HepG2 (cell line): ENCODE measurements around the gene INSIG2. TPM values are rescaled to one million over a fixed set of nuclear protein-coding genes. Genes with fewer than 3 reads are reported as not detected.

Source experiments
- ATAC-seq: fragments of 200-7000 bp; cut with Tn5 transposase; 3 replicates; pipeline ENCODE4 v1.9.1; 2020; ENCODE audit warnings: mild to moderate bottlenecking, moderate library complexity
- BruUV-seq: library from RNA; stranded (reverse); fragments of 400-500 nt; replicated peaks from 2 replicates; lab custom pipeline; 2021; lab: Mats Ljungman, UMichigan
- CTCF ChIA-PET: fragments of 300-600 bp; formaldehyde crosslinking; extraction: SDS; loops from one replicate; lab custom pipeline; 2021; ENCODE audit warnings: low total read pairs, inconsistent platforms, low intra/inter-chr PET ratio; lab: Yijun Ruan, JAX
- POLR2A ChIA-PET: fragments of 350-600 bp; sonication (Branson Sonifier 250); formaldehyde crosslinking; loops from one replicate; lab custom pipeline; 2020; ENCODE audit warnings: antibody characterized with exemption, inconsistent platforms; lab: Yijun Ruan, JAX
- DNase-seq: peaks from one replicate; pipeline ENCODE4 v3.0.0-alpha.2; 2015; ENCODE audit warnings: low spot score
- FAIRE-seq: peaks from 3 replicates; lab custom pipeline; 2011; peaks lifted over from hg19 to GRCh38; lab: Jason Lieb, UNC
- H2AFZ ChIP-seq: one replicate; pipeline ENCODE4 v1.6.1; 2011; ENCODE audit warnings: low read length, inconsistent platforms
- H3K27ac ChIP-seq: fragments of 300-600 bp; 3 replicates; pipeline ENCODE4 v1.8.0; 2011; ENCODE audit warnings: mixed run types, mild to moderate bottlenecking, mixed read lengths, low read length, inconsistent platforms; ENCODE audit not compliant: insufficient read depth; ENCODE audit errors: extremely low read length
- H3K27me3 ChIP-seq, 2 experiments: fragments of 200-600 bp in 1 of 2; 2 replicates in 1 of 2; 3 replicates in 1 of 2; pipeline versions ENCODE4 v1.6.0 to v1.8.0; 2011; ENCODE audit warnings: low read length in 2 of 2, mild to moderate bottlenecking in 2 of 2, moderate library complexity in 2 of 2, inconsistent platforms in 1 of 2; ENCODE audit not compliant: insufficient read depth in 2 of 2, control insufficient read depth in 1 of 2
- H3K36me3 ChIP-seq, 2 experiments: fragments of 200-600 bp in 1 of 2; replicated peaks in 1 of 2; 2 replicates in 1 of 2; 3 replicates in 1 of 2; pipeline versions ENCODE4 v1.5.1 to v1.8.0; 2011; ENCODE audit warnings: low read length in 2 of 2, inconsistent platforms in 1 of 2; ENCODE audit not compliant: insufficient read depth in 2 of 2, control insufficient read depth in 1 of 2
- H3K4me1 ChIP-seq: 2 replicates; pipeline ENCODE4 v1.5.1; 2012; ENCODE audit warnings: low read length, inconsistent platforms; ENCODE audit not compliant: insufficient read depth
- H3K4me2 ChIP-seq: 2 replicates; pipeline ENCODE4 v1.6.0; 2011; ENCODE audit warnings: low read depth, low read length, inconsistent platforms
- H3K4me3 ChIP-seq, 3 experiments: fragments of 200-600 bp in 1 of 3; sonication (generic), shearing (Covaris generic) in 1 of 3; replicated peaks in 1 of 3; 2 replicates each; pipeline ENCODE4 v1.5.1; 2011 to 2016; ENCODE audit warnings: low read length in 3 of 3, inconsistent platforms in 2 of 3, low read depth in 2 of 3, mild to moderate bottlenecking in 2 of 3, control low read depth in 1 of 3, mixed read lengths in 1 of 3; ENCODE audit not compliant: insufficient read depth in 1 of 3
- H3K79me2 ChIP-seq: one replicate; pipeline ENCODE4 v1.6.1; 2011; ENCODE audit warnings: low read length, inconsistent platforms; ENCODE audit not compliant: insufficient read depth
- H3K9ac ChIP-seq: 2 replicates; pipeline ENCODE4 v1.6.0; 2011; ENCODE audit warnings: mild to moderate bottlenecking, low read depth, low read length, inconsistent platforms; ENCODE audit not compliant: insufficient read depth
- H3K9me3 ChIP-seq: 2 replicates; pipeline ENCODE4 v1.5.1; 2012; ENCODE audit warnings: mild to moderate bottlenecking, low read length
- H4K20me1 ChIP-seq: 2 replicates; pipeline ENCODE4 v1.6.0; 2011; ENCODE audit warnings: inconsistent platforms, mild to moderate bottlenecking, low read length, moderate library complexity; ENCODE audit not compliant: insufficient read depth
- ARID5B ChIP-seq: IDR thresholded peaks from 2 replicates; pipeline ENCODE4 v1.4.0; 2020; ENCODE audit warnings: mild to moderate bottlenecking, missing genetic modification reagents
- GATAD2A ChIP-seq: IDR thresholded peaks from 2 replicates; pipeline ENCODE4 v1.6.1; 2016
- GMEB1 ChIP-seq: sonication (generic); formaldehyde crosslinking; IDR thresholded peaks from 2 replicates; pipeline ENCODE4 v1.5.1; 2020; ENCODE audit warnings: missing genetic modification reagents, mild to moderate bottlenecking, borderline replicate concordance
- GZF1 ChIP-seq: sonication (generic); formaldehyde crosslinking; IDR thresholded peaks from 2 replicates; pipeline ENCODE4 v1.5.1; 2020; ENCODE audit warnings: mild to moderate bottlenecking, missing genetic modification reagents
- MEF2D ChIP-seq: sonication (generic); formaldehyde crosslinking; IDR thresholded peaks from 2 replicates; pipeline ENCODE4 v1.5.1; 2020; ENCODE audit warnings: mild to moderate bottlenecking, missing genetic modification reagents
- NFATC3 ChIP-seq: sonication (generic); formaldehyde crosslinking; IDR thresholded peaks from 2 replicates; pipeline ENCODE4 v1.5.1; 2020; ENCODE audit warnings: mild to moderate bottlenecking, missing genetic modification reagents
- PBX3 ChIP-seq: sonication (generic); formaldehyde crosslinking; IDR thresholded peaks from 2 replicates; pipeline ENCODE4 v1.8.1; 2023; ENCODE audit warnings: missing genetic modification reagents, inconsistent platforms, borderline replicate concordance
- PLRG1 ChIP-seq: fragments of 450-650 bp; conservative IDR thresholded peaks from 2 replicates; pipeline ENCODE4 v1.6.1; 2016
- STAG1 ChIP-seq: sonication (generic); formaldehyde crosslinking; IDR thresholded peaks from 2 replicates; pipeline ENCODE4 v1.4.0; 2020; ENCODE audit warnings: missing genetic modification reagents
- ZNF230 ChIP-seq: sonication (generic); formaldehyde crosslinking; IDR thresholded peaks from 2 replicates; pipeline ENCODE4 v1.4.0; 2020; ENCODE audit warnings: mild to moderate bottlenecking, missing genetic modification reagents
- ZNF484 ChIP-seq: sonication (generic); formaldehyde crosslinking; IDR thresholded peaks from 2 replicates; pipeline ENCODE4 v1.5.1; 2020; ENCODE audit warnings: mild to moderate bottlenecking, low read depth, missing genetic modification reagents, borderline replicate concordance
- ZNF781 ChIP-seq: sonication (generic); formaldehyde crosslinking; IDR thresholded peaks from 2 replicates; pipeline ENCODE4 v1.5.1; 2020; ENCODE audit warnings: borderline replicate concordance, mild to moderate bottlenecking, missing genetic modification reagents; ENCODE audit errors: not compliant biosample characterization
- WGBS: methylation state at CpG from one replicate; pipeline ENCODE4 v1.1.6; 2017; ENCODE audit warnings: low lambda C conversion rate; 5-methylcytosine and 5-hydroxymethylcytosine counted together
- in situ Hi-C: cut with HindIII; loops from 2 replicates; pipeline ENCODE4 v1.10.0; 2017; ENCODE audit warnings: low pct_unique_long_range_greater_than_20kb; ENCODE audit not compliant: extremely low pct_ligation_motif_present
- intact Hi-C: fragments of 100-400 bp; cut with micrococcal nuclease; formaldehyde crosslinking; loops from one replicate; pipeline ENCODE4 v1.10.0; 2022; ENCODE audit not compliant: unreplicated experiment
- polyA plus RNA-seq, 8 experiments: library from polyadenylated mRNA; depleted of rRNA in 3 of 8; stranded (reverse) in 7 of 8; unstranded in 1 of 8; fragments of >200 nt; fragmentation: Illumina TruSeq in 4 of 8; extraction: Trizol in 4 of 8; gene quantifications; 2 replicates each; pipeline versions ENCODE4 v1.2.1 to v1.2.3, GENCODE V29; 2011 to 2016; ENCODE audit warnings: low read depth in 4 of 8, missing spikeins in 1 of 8, mixed read lengths in 1 of 8; ENCODE audit not compliant: insufficient read depth in 1 of 8
- total RNA-seq, 5 experiments: library from RNA; depleted of rRNA; stranded (reverse); fragments of >200 nt; fragmentation: Illumina TruSeq; extraction: Trizol; gene quantifications; 2 replicates each; pipeline ENCODE4 v1.2.3, GENCODE V29; 2016; ENCODE audit warnings: low read depth in 1 of 5
- TF ChIP-seq, protein P1 (sequence below): IDR thresholded peaks from 2 replicates; pipeline ENCODE4 v1.6.1; 2016; ENCODE audit warnings: control low read depth

INSIG2 gene
- total and polyA plus RNA-seq, 2 of the 13 experiments (the other 11 are each of a cell fraction or from before 2014, with no cell fraction given), result 73.5 to 481 TPM

- intact Hi-C loops, result no loop called here
- no TSS peak for BruUV-seq
- Histone ChIP-seq H3K9me3 (no peaks in the 10 kb centered on the region), H4K20me1 (no peaks in the 10 kb centered on the region), H3K4me2 (no peak overlapping the region), H3K4me3 (no peak overlapping the region), H3K79me2 (no peaks in the 10 kb centered on the region), H3K36me3 (no peaks in the 10 kb centered on the region), H3K4me1 (peaks cover 42% of the 10 kb centered on the region), H3K9ac (no peak overlapping the region), H3K27ac (no peak overlapping the region), H3K27me3 (no peaks in the 10 kb centered on the region), H2AFZ (no peak overlapping the region)
- DNase-seq (peak; percentile 22), ATAC-seq (peak; percentile 37; the same call in 2 of the 3 replicates), FAIRE-seq (peak; percentile 65)
- POLR2A ChIA-PET, result interaction anchor here (3.2 kb wide), 1 partner anchor 11 kb away, joined by 12 read pairs; the partner anchor contains the start of gene INSIG2
- WGBS, result 56% methylated on average over 9 of the region's 9 CpGs
- CTCF ChIA-PET, result no interaction called here
- in situ Hi-C loops, result no loop called here
- TF ChIP-seq PLRG1 (no peak), ARID5B (0 out of 2 replicates have a peak, but pooled peaks have one; percentile 5), MEF2D (CRISPR knock-in tag) (no peak), GATAD2A (0 out of 2 replicates have a peak, but pooled peaks have one; percentile 15), GZF1 (CRISPR knock-in tag) (no peak), NFATC3 (CRISPR knock-in tag) (no peak), ZNF781 (no peak), GMEB1 (CRISPR knock-in tag) (no peak), STAG1 (no peak), PBX3 (CRISPR knock-in tag) (no peak), ZNF484 (no peak), ZNF230 (no peak)
- TF ChIP-seq, protein P1, sequence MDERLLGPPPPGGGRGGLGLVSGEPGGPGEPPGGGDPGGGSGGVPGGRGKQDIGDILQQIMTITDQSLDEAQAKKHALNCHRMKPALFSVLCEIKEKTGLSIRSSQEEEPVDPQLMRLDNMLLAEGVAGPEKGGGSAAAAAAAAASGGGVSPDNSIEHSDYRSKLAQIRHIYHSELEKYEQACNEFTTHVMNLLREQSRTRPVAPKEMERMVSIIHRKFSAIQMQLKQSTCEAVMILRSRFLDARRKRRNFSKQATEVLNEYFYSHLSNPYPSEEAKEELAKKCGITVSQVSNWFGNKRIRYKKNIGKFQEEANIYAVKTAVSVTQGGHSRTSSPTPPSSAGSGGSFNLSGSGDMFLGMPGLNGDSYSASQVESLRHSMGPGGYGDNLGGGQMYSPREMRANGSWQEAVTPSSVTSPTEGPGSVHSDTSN, result no peak
Measured at GRCh38 chr2:118077636-118078247, 10.5 kb upstream of the INSIG2 start.
